NCI-H2196 (cell line): ENCODE data around the gene RAB3C.
A peak's percentile ranks its signal among the peaks of the same experiment; 100 is the strongest.

ENCODE experiments used
- DNase-seq: peaks from one replicate; lab custom pipeline; 2025; ENCODE audit not compliant: unreplicated experiment; lab: John Stamatoyannopoulos, UW

Gene RAB3C

DNA sequence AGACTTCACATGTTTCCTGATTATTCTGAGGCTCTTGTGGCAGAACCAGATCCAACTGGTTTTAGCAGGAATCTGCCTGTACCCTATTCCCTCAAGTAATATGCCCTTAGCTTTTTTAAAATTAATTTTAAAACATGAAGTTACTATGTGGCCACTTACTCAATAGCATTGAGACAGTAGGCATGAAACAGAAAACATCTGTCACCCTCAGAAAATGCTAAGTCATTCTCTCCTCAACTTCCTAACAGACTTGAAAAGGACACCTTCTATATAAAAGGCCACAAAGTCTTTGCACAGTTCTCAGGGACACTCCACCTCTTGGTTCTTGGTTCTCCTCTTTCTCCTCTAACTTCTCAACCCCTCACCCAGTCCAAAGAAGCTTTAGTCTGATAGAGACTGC lies 277.8 kb downstream of the RAB3C start:
- DNase-seq = no peak

DNA sequence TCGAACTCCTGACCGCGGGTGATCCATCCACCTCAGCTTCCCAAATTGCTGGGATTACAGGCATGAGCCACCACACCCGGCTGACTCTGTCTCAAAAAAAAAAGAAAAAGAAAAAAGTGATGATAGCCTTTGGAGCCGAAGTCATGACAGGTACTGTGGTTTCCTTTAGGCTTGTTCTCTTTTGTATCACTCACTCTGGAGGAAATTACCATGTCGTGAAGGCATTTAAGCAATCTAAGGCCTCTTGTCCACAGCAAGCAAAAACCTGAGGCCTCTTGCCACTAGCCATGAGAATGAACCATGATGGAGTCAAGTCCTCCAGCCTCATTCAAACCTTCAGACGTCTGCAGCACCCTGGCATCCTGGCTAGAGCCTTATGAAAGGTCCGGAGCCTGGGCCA lies 286.1 kb downstream of the RAB3C start:
- no peak for DNase-seq

DNA sequence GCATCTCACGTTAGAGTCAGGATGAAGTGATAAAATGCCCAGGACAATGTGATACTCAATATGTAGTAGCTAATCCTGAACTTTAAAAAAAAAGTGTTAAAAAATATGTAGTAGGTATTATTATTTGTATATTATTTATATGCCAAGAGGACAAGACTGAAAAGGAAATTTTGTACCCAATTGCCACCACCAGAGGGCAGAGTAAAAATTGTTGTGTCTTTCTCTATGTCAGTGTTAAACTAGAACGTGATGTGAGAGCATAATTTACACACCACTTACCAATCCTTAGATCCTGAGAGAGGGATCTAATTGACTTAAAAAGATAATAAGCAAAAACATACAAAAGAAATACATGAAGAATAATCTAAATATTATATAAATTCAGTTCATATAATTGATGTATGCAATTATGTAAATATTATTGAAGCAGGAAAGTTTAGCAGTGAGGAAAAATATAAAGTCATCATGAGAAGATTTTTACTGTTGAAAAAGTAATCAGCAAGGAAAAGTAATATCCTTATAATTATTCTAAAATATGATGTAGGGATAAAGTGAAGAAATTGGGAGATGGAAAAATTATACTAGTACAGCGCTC lies 288.9 kb downstream of the RAB3C start:
- DNase-seq = peak; percentile 13

DNA sequence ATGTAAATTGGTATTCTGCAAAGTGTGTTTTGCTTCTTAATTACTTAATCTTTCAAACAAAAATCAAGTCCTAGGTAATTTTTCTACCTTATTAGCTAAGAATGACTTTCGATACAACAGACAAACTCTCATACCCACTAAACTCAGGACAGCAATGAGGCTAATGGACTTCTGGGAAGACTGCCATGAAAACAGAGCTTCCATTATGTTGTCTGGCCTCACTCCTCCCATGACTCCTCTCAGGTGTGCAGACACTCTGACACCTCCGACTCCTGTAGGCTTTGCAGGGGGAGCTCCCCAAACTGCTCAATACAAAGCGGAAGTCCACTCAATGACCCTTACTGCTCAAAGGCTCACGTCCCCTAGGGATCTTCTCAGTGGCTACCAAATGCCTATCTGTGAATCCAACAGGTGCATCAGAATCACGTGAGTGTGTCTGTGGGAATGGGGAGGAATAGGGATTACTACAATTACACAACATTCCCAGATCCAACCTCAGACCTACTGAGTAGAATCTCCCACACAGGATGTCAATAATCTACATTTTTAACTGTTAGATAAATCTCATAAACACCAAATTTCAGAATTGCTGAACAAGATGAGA lies 289.9 kb downstream of the RAB3C start:
- no peak for DNase-seq

DNA sequence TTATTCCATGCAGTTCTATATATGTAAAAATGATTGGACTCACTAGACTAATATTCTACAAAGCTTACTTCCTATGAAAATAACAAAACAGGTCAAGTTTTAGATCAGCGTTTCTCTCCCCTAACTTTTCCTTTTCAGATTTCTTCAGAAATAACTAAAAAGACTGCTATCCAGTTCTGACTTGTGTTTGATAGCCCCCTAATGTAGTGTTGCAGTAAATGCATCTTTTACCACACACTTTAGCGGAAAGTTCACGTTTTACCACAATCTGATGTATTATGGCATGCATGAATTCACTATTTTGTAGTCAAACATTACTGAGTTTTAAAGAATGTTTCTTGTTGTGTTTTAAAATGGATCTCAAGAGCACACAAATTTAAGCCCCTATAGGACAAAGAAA lies 292.7 kb downstream of the RAB3C start:
- DNase-seq = no peak

DNA sequence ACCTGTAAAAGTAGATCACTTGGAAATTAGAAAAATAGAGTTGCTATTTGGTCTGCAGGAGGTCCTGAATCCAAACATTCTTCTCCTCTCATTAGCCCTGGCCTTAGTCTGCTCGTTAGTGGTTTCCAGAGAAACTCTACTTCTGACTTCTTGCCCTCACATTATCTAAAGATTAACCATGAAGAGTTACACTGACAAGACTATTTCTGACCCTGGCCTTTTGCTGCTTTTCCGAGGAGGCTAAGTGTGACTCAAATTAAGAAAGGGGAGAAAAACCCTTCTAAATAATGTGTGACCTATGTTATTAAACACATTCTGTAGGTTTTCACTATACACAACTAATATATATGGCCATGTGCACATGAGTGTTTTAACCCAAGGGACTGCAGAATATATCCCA lies 302.4 kb downstream of the RAB3C start:
- DNase-seq = no peak

DNA sequence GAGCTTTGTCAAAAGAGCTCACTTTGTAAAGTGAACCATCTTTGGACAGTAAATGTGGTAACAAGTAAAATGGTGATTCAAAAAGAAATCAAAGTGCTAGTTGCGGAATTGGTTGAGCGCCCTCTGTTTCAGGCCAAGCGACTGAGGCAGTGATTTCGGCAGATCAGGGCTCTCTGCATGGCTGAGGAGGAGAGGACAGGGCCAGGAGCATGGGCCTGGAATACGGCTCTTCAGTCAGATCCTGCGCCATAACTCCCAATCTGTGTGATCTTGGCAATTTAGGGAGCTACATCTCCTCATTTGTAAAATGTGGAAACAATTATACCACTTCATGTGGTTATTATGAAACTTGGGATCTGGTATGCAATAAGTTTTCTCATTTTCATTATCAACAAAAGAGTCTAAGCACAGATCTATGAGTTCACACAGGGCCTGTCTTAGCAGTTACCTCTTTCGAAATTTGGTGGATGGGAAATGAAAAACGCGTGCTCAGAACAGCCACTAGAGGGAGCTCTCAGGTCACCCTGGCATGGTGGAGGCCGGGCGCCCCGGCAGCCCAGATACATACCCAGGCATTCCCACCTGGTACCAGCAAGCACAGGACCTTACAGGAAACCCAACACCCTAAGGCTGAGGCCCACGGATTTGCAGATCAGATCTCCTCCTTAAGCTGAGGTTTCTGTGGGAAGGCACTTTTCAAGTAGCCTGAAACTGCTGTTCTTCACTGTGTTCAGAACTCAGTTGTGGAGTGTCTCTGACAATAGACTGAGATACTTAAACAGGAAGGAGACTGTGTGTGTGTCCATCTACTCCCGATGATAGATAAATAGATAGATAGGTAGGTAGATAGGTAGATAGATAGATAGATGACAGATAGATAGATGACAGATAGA lies 303.7 kb downstream of the RAB3C start:
- DNase-seq = peak; percentile 44

DNA sequence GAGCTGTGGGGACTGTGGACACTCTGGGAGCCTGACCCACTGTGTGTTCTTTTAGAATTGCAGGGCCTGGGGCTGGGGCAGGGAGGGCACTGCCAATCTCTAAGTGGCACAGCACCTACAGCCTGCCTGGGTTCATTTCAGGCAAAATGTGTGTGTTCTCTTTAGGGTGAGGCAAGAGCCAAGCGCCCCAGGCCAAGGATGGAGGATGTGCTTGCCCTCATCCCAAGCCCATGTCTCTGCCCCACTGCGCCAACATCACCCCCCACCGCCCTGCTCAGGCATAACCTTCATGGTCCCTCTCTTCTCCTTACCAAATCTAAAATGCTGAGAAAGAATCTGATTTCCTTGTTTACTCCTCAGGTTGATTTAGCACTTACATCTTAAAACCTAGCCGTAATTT lies 304.4 kb downstream of the RAB3C start:
- DNase-seq = no peak

DNA sequence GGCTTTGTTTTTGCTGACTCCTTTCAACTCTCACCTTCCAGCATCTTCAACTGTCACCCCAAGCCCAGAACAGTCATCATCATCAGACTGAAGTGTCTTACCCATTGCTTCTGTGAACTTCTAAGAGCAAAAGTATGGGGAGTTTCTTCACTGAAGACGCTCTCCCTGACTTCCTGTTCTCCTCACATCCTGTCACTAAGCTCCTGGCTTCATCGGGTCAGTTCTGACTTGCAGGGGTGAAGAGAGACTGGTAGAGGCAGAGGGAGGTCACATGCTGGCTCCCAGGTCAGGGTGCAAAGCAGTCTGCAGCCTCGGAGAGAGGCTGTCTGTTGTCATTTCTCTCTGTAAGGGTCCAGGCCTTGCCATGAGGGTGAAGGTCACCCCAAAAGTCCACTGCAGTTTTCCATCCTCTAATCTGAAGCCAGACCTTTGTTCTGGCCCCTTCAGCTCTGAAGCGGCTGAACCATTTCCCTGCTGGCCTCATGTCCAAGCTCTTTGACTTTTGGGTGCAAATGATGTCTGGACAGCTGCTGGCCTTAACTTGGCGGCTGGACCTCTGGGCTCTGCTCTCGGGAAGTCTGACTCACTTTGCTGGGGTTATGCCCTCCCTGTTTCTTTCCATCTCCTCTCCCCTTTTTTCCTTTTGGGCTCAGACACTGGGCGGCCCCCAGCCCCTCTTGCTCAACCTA lies 305.0 kb downstream of the RAB3C start:
- no peak for DNase-seq

DNA sequence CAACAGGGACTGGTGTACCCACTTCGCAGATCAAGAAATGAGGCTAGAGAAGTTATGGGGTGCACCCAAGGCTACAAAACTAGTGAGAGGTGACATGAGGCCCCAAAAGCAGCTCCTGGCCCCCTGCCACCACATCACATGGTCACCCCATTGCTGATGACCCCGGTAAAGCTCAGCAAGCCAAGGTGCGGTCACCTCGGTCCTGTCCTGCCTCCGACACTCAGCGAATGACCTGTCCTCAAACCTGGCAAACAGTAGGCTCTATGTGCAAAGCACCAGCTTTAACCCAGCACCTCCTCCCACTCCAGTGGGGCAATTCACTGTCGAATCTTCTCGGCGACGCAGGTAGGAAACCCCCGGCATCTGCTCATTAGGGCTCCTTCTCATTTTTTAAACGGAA lies 307.4 kb downstream of the RAB3C start:
- DNase-seq = no peak

DNA sequence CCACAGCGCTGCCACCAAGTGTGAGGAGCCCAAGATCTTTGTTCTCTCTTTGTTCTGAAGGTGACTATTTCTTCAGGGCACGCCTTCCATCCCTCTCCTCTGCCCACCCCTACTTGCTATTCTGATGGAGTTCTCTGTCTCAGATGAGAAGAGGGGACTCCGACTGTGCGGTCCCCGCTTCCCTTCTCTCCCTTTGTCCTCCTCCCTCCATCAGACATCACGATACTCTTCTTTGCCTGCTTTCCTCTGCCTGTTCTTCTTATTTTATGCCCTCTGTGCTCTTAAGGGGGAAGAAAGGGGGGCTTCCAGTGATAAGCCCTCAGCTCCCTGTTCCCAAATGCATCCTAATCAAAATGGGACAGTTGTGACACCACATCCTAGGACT lies 307.8 kb downstream of the RAB3C start:
- DNase-seq = no peak

DNA sequence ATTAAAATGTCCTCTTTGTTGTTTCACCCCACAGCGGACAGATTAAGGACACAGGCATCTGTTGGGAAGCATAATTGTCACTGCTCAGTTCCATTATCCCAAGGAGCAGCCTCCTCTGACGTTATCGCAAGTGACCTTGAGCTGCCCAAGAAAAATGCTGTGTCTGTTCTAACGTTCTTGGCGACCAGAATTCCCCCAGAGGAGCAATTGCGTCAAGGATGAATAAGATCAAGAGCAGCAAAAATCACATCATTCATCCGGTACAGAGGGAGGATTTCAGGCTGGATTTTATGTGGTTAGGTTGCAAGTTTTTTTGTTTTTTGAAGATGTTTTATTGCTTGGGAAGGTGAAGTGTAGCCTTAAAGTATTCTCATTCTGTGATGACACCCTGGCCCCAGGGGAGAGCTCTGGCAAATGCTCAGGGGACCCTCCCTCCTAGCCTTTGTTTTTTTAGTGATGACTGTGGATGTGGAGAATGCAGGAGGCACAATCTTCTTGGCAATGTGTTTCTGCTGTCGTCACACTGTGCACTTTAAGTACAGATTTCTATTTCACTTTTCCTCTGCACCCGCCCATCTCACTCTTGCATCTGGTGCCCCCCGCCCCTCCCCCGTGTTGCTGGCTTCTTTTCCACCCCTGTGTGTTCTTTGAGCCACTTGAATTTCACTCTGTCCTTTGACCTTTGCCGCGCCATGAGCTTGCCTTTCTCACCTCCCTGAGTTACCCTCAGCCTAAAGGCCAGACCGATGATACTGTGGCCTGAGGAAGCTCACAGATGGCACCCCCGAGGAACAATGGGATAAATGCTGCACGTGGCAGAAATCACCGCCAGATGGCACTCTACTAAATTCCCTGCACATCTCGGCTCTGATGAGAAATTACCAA lies 308.5 kb downstream of the RAB3C start:
- DNase-seq = peak; percentile 14

DNA sequence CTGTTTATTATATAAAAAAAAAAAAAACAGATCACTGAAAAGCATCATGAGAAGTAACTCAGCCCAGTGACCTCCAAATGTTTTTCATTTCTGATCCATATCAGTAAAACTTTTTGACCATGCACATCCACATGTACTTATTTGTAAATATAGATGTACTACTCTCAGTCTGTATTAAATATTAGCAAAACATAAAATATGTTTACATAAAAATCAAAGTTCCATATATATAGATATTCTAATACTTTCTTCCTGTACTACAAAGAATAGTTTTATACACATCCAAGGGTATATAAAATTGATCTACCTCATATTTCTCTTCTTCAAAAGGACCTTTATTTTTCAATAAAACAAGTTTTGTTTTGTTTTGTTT lies 309.1 kb downstream of the RAB3C start:
- no peak for DNase-seq

DNA sequence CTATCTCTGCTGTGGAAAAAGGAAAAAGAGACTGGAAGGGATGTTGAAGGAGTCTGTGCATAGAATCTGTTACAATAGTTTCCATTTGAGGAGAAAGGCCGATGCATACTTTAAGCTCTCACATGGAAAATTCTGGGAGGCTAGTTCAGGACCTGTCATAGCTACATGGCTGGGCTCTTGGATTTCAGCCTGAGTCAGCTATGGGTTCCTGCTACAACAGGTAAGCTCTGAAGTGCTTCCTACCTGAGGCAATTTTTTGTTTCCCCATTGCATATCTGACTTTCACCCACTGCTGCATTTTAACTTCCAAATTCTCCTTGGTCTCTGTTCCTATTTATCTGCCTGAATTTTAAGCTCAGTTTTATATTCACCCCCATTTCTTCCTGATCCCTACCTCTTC lies 310.7 kb downstream of the RAB3C start:
- DNase-seq = no peak

DNA sequence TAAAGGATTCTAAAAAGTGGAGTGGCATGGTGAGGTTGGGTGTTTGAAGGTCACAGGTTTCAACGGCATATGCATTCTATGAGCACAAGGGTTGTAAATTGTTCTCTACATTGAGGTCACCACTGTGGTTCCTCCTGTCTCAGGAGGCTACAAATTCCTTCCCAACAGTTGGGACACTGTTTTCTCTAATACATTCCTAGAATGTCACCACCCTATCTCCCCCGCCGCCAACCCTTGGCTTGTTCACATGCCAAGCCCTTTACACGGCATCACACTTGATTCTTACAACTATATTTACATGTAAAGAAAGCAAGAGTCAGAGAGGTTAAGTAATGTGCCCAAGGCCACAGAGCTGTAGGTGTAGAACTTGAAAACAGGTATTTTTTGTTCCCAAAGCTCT lies 315.1 kb downstream of the RAB3C start:
- DNase-seq = no peak

DNA sequence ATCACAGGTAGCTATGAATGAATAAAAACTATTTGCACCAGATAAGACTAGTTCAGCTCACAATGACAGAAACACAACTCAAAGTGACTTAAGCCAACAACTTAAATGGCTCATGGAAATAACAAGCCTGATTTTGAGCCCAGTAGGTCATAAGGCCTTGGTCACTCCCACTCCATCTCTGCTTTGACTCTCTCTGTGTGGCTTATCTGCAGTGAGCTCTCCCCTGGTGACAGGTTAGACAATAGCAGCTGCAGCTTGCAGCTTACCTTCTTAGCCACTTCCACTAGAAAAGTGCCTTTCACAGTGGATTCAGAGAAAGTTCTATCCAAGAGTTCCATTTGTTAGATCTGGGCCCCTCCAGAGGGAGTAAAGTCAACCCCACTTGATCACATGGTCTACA lies 315.7 kb downstream of the RAB3C start:
- no peak for DNase-seq

DNA sequence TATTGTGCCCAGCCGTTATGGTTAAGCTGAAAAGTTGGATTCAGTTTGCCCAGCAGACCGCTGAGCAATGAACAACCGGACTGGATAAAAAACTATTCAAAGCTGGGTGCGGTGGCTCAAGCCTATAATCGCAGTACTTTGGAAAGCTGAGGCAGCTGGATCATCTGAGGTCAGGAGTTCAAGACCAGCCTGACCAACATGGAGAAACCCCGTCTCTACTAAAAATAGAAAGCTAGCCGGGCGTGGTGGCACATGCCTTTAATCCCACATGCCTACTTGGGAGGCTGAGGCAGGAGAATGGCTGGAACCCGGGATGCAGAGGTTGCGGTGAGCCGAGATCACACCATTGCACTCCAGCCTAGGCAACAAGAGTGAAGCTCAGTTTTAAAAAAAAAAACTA lies 318.4 kb downstream of the RAB3C start:
- DNase-seq = no peak

DNA sequence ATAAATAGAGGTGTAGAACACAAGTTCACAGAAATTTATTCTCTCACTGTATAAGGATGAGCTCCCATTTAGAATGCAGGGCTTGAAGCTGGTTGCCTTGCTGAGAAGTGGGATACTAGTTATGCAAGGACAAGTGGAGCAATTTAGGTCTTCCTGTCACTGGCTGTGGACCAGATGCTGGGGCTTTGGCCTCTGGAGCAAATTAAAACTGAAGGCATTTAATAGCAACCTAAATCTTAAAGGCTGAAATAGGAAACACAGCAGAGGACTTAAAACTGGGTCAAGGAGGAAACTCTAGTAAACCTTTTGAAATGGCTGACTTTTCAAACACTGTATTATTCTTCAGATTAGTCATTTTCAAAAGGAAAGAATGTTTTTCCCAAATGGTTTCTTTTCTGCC lies 319.4 kb downstream of the RAB3C start:
- no peak for DNase-seq

DNA sequence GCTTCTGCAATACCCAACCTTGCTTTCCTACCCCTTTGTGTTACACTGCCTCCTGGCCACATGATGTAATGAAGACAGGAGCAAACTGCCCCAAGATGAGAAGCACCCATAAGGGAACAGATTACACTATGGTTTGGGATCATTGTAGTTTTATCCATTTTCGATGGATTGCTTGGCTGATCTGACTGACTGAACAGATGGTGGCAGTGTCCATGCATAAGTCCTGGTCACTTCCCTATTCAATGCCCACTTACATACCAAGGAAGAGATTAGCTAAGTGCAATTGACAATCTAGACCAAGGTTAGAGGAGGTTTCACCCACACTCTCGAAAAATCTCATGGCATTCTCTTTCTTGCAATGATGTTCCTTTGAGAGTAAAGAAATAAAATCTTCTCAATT lies 319.9 kb downstream of the RAB3C start:
- DNase-seq = no peak

DNA sequence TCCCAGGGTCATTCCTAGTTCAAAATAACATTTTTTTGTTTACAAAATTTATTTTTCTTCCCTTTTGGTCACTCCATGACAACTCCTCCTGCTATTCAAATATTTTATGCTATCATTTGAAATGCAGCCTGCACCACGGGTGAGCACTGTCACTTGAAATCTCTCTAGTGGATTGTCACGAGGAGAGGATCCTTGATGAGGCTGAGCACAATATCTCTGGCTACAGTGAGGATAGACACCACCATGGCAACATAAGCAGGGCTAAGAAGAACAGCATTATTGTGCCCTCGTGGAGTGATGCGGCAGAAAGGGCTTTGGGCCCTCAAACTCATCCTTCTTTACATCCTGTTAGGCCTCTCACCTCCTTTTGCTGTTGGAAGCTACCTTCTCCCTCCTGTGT lies 321.9 kb downstream of the RAB3C start:
- no peak for DNase-seq

DNA sequence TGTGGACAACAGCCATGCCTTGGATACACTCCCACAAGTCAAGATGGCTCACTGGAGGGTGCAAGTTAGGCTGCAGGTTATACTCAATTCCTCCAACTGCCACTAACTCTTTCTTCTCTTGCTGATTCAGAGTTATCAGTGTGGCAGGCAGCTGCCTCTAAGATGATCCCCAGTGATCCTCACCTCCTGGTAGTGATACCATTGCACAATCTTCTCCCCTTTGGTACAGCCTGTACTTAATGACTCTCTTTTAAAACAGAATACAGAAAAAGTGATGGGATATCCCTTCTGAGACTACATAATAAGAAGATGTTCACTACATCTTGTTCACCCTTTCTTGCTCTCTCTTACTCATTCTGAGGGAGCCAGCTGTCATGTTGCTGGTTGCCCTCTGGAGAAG lies 323.1 kb downstream of the RAB3C start:
- DNase-seq = no peak
